ENCODE data around the gene KLHL22.

Gene KLHL22

DNA sequence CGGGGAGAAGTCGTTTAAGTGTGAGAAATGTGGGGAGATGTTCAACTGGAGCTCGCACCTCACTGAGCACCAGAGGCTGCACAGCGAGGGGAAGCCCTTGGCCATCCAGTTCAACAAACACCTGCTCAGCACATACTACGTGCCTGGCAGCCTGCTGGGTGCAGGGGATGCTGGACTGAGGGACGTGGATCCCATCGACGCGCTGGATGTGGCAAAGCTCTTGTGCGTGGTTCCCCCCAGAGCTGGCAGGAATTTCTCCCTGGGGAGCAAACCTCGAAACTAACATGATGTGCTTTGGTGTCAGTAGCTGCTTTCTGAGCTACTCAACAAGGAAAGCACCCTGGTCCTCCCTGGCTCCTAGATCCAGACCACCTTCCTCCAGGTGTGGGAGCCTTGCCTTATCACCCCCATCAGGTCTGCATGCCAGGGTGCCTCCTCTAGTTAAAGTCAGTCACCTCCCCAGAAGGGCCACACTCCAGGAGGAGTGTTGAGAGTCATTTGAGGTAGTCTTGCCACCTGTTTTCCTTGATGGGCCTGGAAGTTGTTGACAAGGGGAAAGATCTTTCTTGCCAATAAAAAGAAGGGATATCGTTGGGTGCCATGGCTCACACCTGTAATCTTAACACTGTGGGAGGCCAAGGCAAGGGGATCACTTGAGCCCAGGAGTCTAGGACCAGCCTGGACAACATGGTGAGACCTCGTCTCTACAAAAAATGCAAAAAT is 88.7 kb downstream of the KLHL22 start:
- no peak for DNase-seq (ENCODE audit: insufficient read length, low spot score)
- no peak for TF ChIP-seq CTCF (IDR thresholded peaks at IDR 0.05; ENCODE audit: insufficient read depth, missing control alignments)
- no peak for FAIRE-seq

DNA sequence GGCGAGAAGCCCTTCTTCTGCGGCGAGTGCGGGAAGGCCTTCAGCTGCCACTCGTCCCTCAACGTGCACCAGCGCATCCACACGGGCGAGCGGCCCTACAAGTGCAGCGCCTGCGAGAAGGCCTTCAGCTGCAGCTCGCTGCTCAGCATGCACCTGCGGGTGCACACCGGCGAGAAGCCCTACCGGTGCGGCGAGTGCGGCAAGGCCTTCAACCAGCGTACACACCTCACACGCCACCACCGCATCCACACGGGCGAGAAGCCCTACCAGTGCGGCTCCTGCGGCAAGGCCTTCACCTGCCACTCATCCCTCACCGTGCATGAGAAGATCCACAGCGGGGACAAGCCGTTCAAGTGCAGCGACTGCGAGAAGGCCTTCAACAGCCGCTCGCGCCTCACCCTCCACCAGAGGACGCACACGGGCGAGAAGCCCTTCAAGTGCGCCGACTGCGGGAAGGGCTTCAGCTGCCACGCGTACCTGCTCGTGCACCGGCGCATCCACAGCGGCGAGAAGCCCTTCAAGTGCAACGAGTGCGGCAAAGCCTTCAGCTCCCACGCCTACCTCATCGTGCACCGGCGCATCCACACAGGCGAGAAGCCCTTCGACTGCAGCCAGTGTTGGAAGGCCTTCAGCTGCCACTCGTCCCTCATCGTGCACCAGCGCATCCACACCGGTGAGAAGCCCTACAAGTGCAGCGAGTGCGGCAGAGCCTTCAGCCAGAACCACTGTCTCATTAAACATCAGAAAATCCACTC is 89.5 kb downstream of the KLHL22 start:
- DNase-seq (ENCODE audit: insufficient read length, low spot score) (no peak), FAIRE-seq (no peak)
- TF ChIP-seq CTCF (IDR thresholded peaks at IDR 0.05; ENCODE audit: insufficient read depth, missing control alignments): no peak

DNA sequence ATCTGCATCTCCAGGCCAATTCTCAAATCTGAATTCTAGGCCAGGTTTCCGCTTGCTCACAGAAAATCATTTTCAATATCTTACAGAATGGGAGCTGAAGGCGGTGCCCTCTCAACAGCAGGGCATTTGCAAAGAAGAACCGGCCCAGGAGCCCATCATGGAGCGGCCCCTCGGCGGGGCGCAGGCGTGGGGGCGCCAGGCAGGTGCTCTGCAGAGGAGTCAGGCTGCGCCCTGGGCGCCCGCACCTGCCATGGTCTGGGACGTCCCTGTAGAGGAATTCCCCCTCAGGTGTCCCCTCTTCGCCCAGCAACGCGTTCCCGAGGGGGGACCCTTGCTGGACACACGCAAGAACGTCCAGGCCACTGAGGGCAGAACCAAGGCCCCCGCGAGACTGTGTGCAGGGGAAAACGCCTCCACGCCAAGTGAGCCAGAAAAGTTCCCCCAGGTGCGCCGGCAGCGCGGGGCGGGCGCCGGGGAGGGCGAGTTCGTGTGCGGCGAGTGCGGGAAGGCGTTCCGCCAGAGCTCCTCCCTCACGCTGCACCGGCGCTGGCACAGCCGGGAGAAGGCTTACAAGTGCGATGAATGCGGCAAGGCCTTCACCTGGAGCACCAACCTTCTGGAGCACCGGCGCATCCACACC is 90.2 kb downstream of the KLHL22 start:
- DNase-seq (ENCODE audit: insufficient read length, low spot score) (no peak), FAIRE-seq (no peak)
- no peak for TF ChIP-seq CTCF (IDR thresholded peaks at IDR 0.05; ENCODE audit: insufficient read depth, missing control alignments)

DNA sequence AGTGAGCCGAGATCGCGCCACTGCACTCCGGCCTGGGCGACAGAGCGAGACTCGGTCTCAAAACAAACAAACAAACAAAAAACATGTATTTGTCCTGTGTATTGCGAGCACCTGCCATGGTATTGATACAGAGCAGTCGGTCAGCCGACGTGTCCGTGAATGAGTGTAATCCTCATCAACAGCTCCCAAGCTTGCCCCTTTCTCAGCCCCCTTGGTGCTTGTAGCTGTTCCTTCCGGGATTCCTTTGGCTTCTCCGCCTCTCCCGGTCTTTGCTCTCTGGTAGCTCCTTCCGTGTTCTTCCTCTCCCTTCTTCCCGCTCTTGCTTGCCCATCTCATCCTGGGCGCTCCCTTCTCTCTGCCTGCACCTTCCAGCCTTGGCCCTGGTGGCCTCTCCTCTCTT is 90.7 kb downstream of the KLHL22 start:
- TF ChIP-seq CTCF (IDR thresholded peaks at IDR 0.05; ENCODE audit: insufficient read depth, missing control alignments): no peak
- DNase-seq (ENCODE audit: insufficient read length, low spot score) (no peak), FAIRE-seq (no peak)

DNA sequence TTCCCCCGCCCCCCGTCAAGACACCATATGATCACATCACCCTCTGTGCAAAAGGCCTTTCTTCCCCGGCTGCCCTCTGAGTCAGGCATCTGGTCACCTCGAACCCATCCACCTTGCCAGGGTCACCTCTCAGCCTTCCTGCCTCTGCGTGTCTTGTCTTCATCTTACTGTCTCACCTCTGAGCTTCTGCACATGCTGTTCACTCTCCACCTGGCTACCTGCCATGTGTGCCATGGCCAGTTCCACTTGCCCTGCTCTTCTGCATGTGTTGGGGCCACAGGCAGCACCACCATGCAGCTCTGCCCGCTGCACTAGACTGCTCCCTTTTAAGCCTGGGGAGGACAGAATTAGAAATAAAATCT is 91.8 kb downstream of the KLHL22 start:
- DNase-seq (ENCODE audit: insufficient read length, low spot score) (no peak), FAIRE-seq (no peak)
- TF ChIP-seq CTCF (IDR thresholded peaks at IDR 0.05; ENCODE audit: insufficient read depth, missing control alignments): no peak

DNA sequence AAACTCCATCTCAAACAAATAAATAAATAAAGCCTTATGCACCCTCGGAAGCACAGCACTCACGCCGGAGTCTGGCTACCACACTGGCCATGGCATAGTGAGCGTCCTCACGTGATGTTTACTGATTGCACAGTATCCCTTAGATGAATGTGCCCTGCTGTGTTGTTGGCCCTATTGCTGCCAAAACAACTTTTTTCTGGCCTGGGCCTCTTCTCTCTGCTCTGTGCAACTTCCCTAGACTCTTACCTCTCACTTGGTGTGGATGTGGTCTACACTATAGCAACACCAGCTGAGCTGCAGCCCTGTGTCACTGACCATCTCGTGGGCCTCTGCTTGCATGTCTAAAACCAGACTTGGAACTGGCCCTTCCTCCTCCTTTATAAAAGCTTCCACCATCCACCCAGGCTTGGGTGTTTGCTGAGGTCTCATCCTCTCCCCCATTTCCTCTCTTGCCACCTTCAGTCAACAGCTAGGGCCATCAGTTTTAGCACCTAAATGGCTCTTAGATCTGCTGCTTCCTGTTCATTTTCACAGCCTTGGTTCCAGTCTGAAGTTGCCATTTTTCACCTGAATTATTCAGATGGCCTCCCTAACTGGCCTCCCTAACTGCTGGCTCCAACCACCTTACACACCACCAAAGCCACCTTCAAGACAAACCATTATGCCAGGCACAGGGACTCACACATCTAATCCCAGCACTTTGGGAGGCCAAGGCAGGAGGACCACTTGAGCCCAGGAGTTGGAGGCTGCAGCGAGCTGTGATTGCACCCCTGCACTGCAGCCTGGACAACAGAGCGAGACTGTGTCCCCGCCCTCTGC is 92.4 kb downstream of the KLHL22 start:
- DNase-seq (ENCODE audit: insufficient read length, low spot score) (no peak), FAIRE-seq (no peak)
- no peak for TF ChIP-seq CTCF (IDR thresholded peaks at IDR 0.05; ENCODE audit: insufficient read depth, missing control alignments)

Measured in D721Med (cell line).